Gastroesophageal sphincter (tissue), 4 donors: ENCODE results near the gene EIF3F. TPM values are rescaled to one million over a fixed set of nuclear protein-coding genes. Genes with fewer than 3 reads are reported as not detected.

Experiments
- ATAC-seq: fragments of 150-250 bp; one replicate; pipeline ENCODE4 v1.9.1; 2016; ENCODE audit warnings: mild to moderate bottlenecking, moderate library complexity
- H3K27ac ChIP-seq, 4 donors: fragments of 200-600 bp; sonication (generic) in 3 of 4; 1 replicate in 3 of 4; 2 replicates in 1 of 4; pipeline ENCODE4 v1.5.1; 2016 to 2019
- H3K27me3 ChIP-seq: fragments of 200-600 bp; sonication (generic); one replicate; pipeline ENCODE4 v1.5.1; 2019
- H3K36me3 ChIP-seq, 2 donors: fragments of 200-600 bp; sonication (generic); one replicate each; pipeline ENCODE4 v1.5.1; 2019; ENCODE audit warnings: control low read depth in 1 of 2
- H3K4me1 ChIP-seq, 3 donors: fragments of 200-600 bp; sonication (generic); 1 replicate in 2 of 3; 2 replicates in 1 of 3; pipeline ENCODE4 v1.5.1; 2016 to 2019; ENCODE audit warnings: control low read depth in 2 of 3
- H3K4me3 ChIP-seq, 2 donors: fragments of 200-600 bp; sonication (generic); one replicate each; pipeline ENCODE4 v1.5.1; 2019; ENCODE audit warnings: mild to moderate bottlenecking in 1 of 2, moderate library complexity in 1 of 2
- H3K9me3 ChIP-seq, 3 donors: fragments of 200-600 bp; sonication (generic); one replicate each; pipeline ENCODE4 v1.5.1; 2017 to 2019; ENCODE audit warnings: control low read depth in 2 of 3
- EP300 ChIP-seq: sonication (generic); formaldehyde crosslinking; IDR thresholded peaks from one replicate; pipeline ENCODE4 v1.6.1; 2017; ENCODE audit warnings: antibody characterized with exemption, mild to moderate bottlenecking
- POLR2A ChIP-seq, 2 donors: fragments of 450-650 bp; IDR thresholded peaks; one replicate each; pipeline ENCODE4 v1.6.1; 2017; ENCODE audit warnings: antibody characterized with exemption in 2 of 2, mild to moderate bottlenecking in 2 of 2, moderate library complexity in 1 of 2
- POLR2AphosphoS5 ChIP-seq: sonication (generic); formaldehyde crosslinking; IDR thresholded peaks from one replicate; pipeline ENCODE4 v1.6.1; 2017; ENCODE audit warnings: antibody characterized with exemption
- WGBS, 2 donors: methylation state at CpG; one replicate each; pipeline ENCODE4 v1.1.5; 2018; ENCODE audit warnings: low coverage in 1 of 2; 5-methylcytosine and 5-hydroxymethylcytosine counted together
- total RNA-seq, 4 donors: library from RNA; depleted of rRNA; stranded (reverse); fragments of >200 nt; gene quantifications; one replicate each; pipeline ENCODE4 v1.1.0, GENCODE V29; 2016
- TF ChIP-seq, protein P1 (sequence below), 4 experiments: fragments of 200-600 bp in 2 of 4; fragments of 450-650 bp in 2 of 4; sonication (generic) in 1 of 4; IDR thresholded peaks; one replicate each; pipeline ENCODE4 v1.5.1; 2017 to 2019; ENCODE audit warnings: antibody characterized with exemption in 4 of 4, mild to moderate bottlenecking in 2 of 4, moderate library complexity in 2 of 4

The EIF3F gene
- total RNA-seq, 4 donors from 2014 or later: 204 to 356 (median 235) TPM

DNA sequence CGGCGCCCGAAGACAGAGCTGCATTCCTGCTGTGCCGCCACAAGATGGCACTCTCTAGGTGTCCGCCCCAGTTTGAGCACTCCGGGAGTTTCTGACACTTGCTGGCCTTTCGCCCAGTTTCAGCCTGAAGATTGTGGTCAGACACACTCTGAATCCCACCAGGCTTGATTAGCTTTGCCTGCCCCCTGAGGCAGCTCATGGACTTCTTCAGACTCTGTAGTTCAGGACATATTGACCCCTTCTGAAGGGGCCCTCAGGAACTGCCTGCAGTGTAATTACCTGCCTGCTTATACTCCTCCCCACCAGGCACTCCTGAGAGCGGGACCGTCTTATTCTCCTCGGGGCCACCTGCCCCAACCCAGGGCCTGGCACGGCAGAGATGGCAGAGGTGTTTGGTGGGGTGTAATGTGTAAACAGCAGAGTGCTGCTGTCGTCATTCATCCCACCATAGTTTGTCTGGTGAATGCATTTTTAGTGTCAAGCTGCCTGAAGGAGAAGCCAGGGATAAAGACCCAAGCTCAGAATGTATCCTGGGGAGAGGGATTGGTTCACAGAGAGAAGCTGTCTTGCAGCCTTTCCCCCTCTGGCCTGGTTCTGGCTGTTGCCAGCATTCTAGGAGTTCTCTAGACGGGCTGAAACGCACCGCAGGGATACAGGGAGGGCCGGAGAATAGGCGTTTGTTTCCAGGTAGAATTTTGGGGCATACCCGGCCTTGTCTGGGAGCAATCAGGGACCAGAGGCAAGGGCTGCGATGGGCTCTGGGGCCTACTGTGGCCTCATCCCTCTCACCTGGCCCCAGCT lies 46.4 kb downstream of the EIF3F start:
- Histone ChIP-seq H3K4me1 (peaks cover 0 to 13% (median 3%) of the 10 kb centered on the region in 3 donors), H3K36me3 (no peaks in the 10 kb centered on the region), H3K9me3 (no peaks in the 10 kb centered on the region), H3K27ac (no peak overlapping the region), H3K4me3 (no peak overlapping the region), H3K27me3 (no peaks in the 10 kb centered on the region)
- TF ChIP-seq, protein P1, sequence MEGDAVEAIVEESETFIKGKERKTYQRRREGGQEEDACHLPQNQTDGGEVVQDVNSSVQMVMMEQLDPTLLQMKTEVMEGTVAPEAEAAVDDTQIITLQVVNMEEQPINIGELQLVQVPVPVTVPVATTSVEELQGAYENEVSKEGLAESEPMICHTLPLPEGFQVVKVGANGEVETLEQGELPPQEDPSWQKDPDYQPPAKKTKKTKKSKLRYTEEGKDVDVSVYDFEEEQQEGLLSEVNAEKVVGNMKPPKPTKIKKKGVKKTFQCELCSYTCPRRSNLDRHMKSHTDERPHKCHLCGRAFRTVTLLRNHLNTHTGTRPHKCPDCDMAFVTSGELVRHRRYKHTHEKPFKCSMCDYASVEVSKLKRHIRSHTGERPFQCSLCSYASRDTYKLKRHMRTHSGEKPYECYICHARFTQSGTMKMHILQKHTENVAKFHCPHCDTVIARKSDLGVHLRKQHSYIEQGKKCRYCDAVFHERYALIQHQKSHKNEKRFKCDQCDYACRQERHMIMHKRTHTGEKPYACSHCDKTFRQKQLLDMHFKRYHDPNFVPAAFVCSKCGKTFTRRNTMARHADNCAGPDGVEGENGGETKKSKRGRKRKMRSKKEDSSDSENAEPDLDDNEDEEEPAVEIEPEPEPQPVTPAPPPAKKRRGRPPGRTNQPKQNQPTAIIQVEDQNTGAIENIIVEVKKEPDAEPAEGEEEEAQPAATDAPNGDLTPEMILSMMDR (IDR thresholded peaks at IDR 0.05): peak; percentile 74 to 93 (median 89)
- TF ChIP-seq POLR2AphosphoS5 (peak; percentile 31), EP300 (no peak)
- peak; percentile 74 for ATAC-seq
- 0 to 31% methylated on average over 1 to 4 of the region's 19 CpGs for WGBS, 2 donors

GRCh38 chr11:8034106-8034585 lies 47.0 kb downstream of the EIF3F start:
- Histone ChIP-seq H3K27ac (no peak overlapping the region), H3K9me3 (no peaks in the 10 kb centered on the region), H3K27me3 (no peaks in the 10 kb centered on the region), H3K36me3 (no peaks in the 10 kb centered on the region), H3K4me3 (no peak overlapping the region), H3K4me1 (peaks cover 0 to 13% (median 3%) of the 10 kb centered on the region in 3 donors)
- no peak for ATAC-seq
- TF ChIP-seq EP300: no peak
- TF ChIP-seq POLR2AphosphoS5: no peak
- TF ChIP-seq POLR2A (IDR thresholded peaks at IDR 0.05): no peak
- TF ChIP-seq, protein P1 (IDR thresholded peaks at IDR 0.05): no peak
- 100% methylated on average over 1 to 2 of the region's 3 CpGs for WGBS, 2 donors

- H3K27ac ChIP-seq: no peak overlapping the region
- peaks cover 0 to 13% (median 3%) of the 10 kb centered on the region in 3 donors for H3K4me1 ChIP-seq
- TF ChIP-seq EP300 (no peak), POLR2AphosphoS5 (no peak), POLR2A (IDR thresholded peaks at IDR 0.05) (no peak)
- TF ChIP-seq, protein P1 (IDR thresholded peaks at IDR 0.05): no peak
- ATAC-seq: no peak
- no peak overlapping the region for H3K4me3 ChIP-seq
- H3K27me3 ChIP-seq: no peaks in the 10 kb centered on the region
- H3K9me3 ChIP-seq: no peaks in the 10 kb centered on the region
- WGBS, 2 donors: 81 to 82% methylated on average over 5 of the region's 5 CpGs
- H3K36me3 ChIP-seq: no peaks in the 10 kb centered on the region
Measured at GRCh38 chr11:8034604-8035190, 47.6 kb downstream of the EIF3F start.

GRCh38 chr11:8035200-8035855 lies 48.2 kb downstream of the EIF3F start:
- TF ChIP-seq, protein P1 (IDR thresholded peaks at IDR 0.05): no peak
- no peak for TF ChIP-seq POLR2AphosphoS5
- no peak for TF ChIP-seq POLR2A (IDR thresholded peaks at IDR 0.05)
- TF ChIP-seq EP300: no peak
- H3K4me1 ChIP-seq: peaks cover 0 to 13% (median 3%) of the 10 kb centered on the region in 3 donors
- no peaks in the 10 kb centered on the region for H3K27me3 ChIP-seq
- ATAC-seq: no peak
- H3K4me3 ChIP-seq: no peak overlapping the region
- H3K36me3 ChIP-seq: no peaks in the 10 kb centered on the region
- 50 to 54% methylated on average over 3 of the region's 11 CpGs for WGBS, 2 donors
- H3K27ac ChIP-seq: no peak overlapping the region
- H3K9me3 ChIP-seq: no peaks in the 10 kb centered on the region
